Measurements from ENCODE around the gene SEPHS1. TPM values are rescaled to one million over a fixed set of nuclear protein-coding genes. Genes with fewer than 3 reads are reported as not detected.
"Not testable (repeated sequence)": the region's sequence is repeated elsewhere in the genome, so short reads cannot be mapped to it uniquely, and the experiment has no call there.

The SEPHS1 gene
- total RNA-seq, 1 experiment from 2014 or later: 509 TPM

DNA sequence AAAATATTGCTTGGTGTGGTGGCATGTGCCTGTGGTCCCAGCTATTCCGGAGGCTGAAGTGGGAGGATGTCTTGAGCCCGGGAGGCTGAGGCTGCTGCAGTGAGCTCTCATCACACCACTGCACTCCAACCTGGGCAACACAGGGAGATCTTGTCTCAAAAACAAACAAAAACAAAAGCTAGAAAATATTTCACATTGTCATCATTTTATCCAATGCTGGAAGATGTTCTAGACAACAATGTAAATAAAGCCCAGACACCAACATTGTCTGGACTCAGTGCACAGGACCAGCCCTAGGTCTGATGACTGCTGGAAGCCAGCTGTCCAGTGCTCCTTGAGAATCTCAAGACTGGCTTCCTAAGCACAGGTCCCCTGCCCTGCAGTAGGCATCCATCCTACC is 13.5 kb downstream of the SEPHS1 start (continued):
- TF ChIP-seq E2F4 (CRISPR knock-in tag; IDR thresholded peaks at IDR 0.05; ENCODE audit: borderline replicate concordance, low read depth) (no peak), E2F1 (CRISPR knock-in tag; IDR thresholded peaks at IDR 0.05) (no peak), NR3C1 (CRISPR knock-in tag; conservative IDR thresholded peaks at IDR 0.05; ENCODE audit: low read depth) (no peak), JAZF1 (CRISPR knock-in tag; IDR thresholded peaks at IDR 0.05) (no peak), JUN (CRISPR knock-in tag; IDR thresholded peaks at IDR 0.05) (no peak)
- TF ChIP-seq, protein P1, sequence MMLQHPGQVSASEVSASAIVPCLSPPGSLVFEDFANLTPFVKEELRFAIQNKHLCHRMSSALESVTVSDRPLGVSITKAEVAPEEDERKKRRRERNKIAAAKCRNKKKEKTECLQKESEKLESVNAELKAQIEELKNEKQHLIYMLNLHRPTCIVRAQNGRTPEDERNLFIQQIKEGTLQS (CRISPR knock-in tag; conservative IDR thresholded peaks at IDR 0.05): no peak

DNA sequence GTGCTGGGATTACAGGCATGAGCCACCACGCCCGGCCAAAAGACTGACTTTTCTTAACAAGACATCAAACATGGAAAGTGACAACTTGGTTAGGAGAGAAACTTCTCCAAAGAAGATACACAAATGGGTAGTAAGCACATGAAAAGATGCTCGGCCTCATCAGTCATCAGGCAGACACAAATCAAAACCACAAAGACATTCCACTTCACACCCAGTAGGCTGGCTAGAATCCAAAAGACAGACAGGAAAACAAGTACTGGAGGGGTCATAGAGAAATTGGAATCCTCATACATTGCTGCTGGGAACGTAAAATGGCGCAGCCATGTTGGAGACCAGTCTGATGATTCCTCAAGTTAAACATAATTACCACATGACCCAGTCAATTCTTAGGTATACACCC is 16.4 kb downstream of the SEPHS1 start:
- no peak for TF ChIP-seq ZNF219 (CRISPR knock-in tag; IDR thresholded peaks at IDR 0.05; ENCODE audit: borderline replicate concordance)
- no peak for TF ChIP-seq ZBTB21 (CRISPR knock-in tag; IDR thresholded peaks at IDR 0.05; ENCODE audit: borderline replicate concordance)
- no peak for TF ChIP-seq ZNF232 (CRISPR knock-in tag; IDR thresholded peaks at IDR 0.05)
- TF ChIP-seq, protein P2, sequence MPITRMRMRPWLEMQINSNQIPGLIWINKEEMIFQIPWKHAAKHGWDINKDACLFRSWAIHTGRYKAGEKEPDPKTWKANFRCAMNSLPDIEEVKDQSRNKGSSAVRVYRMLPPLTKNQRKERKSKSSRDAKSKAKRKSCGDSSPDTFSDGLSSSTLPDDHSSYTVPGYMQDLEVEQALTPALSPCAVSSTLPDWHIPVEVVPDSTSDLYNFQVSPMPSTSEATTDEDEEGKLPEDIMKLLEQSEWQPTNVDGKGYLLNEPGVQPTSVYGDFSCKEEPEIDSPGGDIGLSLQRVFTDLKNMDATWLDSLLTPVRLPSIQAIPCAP (CRISPR knock-in tag; IDR thresholded peaks at IDR 0.05): no peak
- TF ChIP-seq CBFB (CRISPR knock-in tag; IDR thresholded peaks at IDR 0.05; ENCODE audit: low read depth): no peak
- no peak for TF ChIP-seq ZSCAN18 (CRISPR knock-in tag; IDR thresholded peaks at IDR 0.05)
- no peak for TF ChIP-seq NFE2L1 (CRISPR knock-in tag; IDR thresholded peaks at IDR 0.05)
- TF ChIP-seq, protein P3, sequence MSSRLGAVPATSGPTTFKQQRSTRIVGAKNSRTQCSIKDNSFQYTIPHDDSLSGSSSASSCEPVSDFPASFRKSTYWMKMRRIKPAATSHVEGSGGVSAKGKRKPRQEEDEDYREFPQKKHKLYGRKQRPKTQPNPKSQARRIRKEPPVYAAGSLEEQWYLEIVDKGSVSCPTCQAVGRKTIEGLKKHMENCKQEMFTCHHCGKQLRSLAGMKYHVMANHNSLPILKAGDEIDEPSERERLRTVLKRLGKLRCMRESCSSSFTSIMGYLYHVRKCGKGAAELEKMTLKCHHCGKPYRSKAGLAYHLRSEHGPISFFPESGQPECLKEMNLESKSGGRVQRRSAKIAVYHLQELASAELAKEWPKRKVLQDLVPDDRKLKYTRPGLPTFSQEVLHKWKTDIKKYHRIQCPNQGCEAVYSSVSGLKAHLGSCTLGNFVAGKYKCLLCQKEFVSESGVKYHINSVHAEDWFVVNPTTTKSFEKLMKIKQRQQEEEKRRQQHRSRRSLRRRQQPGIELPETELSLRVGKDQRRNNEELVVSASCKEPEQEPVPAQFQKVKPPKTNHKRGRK (CRISPR knock-in tag; IDR thresholded peaks at IDR 0.05; ENCODE audit: borderline replicate concordance): no peak
- TF ChIP-seq NR3C1 (CRISPR knock-in tag; conservative IDR thresholded peaks at IDR 0.05; ENCODE audit: low read depth): no peak
- TF ChIP-seq SOX15 (CRISPR knock-in tag; IDR thresholded peaks at IDR 0.05): no peak
- ChIA-PET POLR2A (no interaction called here), CTCF (no interaction called here)
- DNase-seq (ENCODE audit: low spot score): no peak
- no peak overlapping the region for H3K4me3 Mint-ChIP-seq
- H3K27me3 Mint-ChIP-seq (ENCODE audit: low read depth): no peaks in the 10 kb centered on the region
- H3K9me3 Mint-ChIP-seq: no peaks in the 10 kb centered on the region
- peaks cover 95% of the 10 kb centered on the region for H3K36me3 Mint-ChIP-seq
- no peak for ATAC-seq
- H3K27ac Mint-ChIP-seq: peak overlapping the region; percentile 82
- H3K4me1 Mint-ChIP-seq: peaks cover 24% of the 10 kb centered on the region

DNA sequence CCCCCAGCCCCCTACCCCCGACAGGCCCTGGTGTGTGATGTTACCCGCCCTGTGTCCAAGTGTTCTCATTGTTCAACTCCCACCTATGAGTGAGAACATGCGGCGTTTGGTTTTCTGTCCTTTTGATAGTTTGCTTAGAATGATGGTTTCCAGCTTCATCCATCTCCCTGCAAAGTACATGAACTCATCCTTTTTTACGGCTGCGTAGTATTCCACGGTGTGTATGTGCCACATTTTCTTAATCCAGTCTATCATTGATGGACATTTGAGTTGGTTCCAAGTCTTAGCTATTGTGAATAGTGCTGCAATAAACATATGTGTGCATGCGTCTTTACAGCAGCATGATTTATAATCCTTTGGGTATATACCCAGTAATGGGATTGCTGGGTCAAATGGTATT is 17.1 kb downstream of the SEPHS1 start:
- Mint-ChIP-seq H3K4me1 (peaks cover 24% of the 10 kb centered on the region), H3K36me3 (peaks cover 95% of the 10 kb centered on the region), H3K27ac (peak overlapping the region; percentile 86; the same call in 1 of the 2 replicates)
- DNase-seq (ENCODE audit: low spot score); H3K4me3 Mint-ChIP-seq; ATAC-seq; CTCF ChIA-PET; H3K27me3 Mint-ChIP-seq (ENCODE audit: low read depth); H3K9me3 Mint-ChIP-seq: not testable (repeated sequence)
- POLR2A ChIA-PET: interaction anchor here (2.5 kb wide), 1 partner anchor 19 kb away, joined by 6 read pairs; no protein-coding TSS in a partner anchor
